HCT116 (cell line): ENCODE data around the gene NAPA. TPM values are rescaled to one million over a fixed set of nuclear protein-coding genes. Genes with fewer than 3 reads are reported as not detected.

Source experiments
- ATAC-seq: fragments of 200-7000 bp; cut with Tn5 transposase; 2 replicates; pipeline ENCODE4 v1.9.1; 2020; ENCODE audit warnings: mild to moderate bottlenecking, moderate library complexity
- BruUV-seq: library from RNA; stranded (reverse); fragments of 400-500 nt; replicated peaks from 2 replicates; lab custom pipeline; 2021; lab: Mats Ljungman, UMichigan
- CTCF ChIA-PET: fragments of 300-600 bp; sonication (Branson Sonifier 250); formaldehyde crosslinking; loops from one replicate; lab custom pipeline; 2021; ENCODE audit warnings: antibody characterized with exemption; lab: Charles Lee
- POLR2A ChIA-PET: fragments of 300-600, 350-600 bp; sonication (Branson Sonifier 250); formaldehyde crosslinking; loops from one replicate; lab custom pipeline; 2021; ENCODE audit warnings: antibody characterized with exemption; lab: Charles Lee
- RAD21 ChIA-PET, 2 experiments: fragments of 300-600 bp; sonication (Branson Sonifier 250); formaldehyde crosslinking; loops; one replicate each; lab custom pipeline; 2023; ENCODE audit warnings: low total read pairs in 2 of 2; ENCODE audit not compliant: uncharacterized antibody in 2 of 2, unreplicated experiment in 2 of 2, low non-redundant PET in 1 of 2; lab: Charles Lee
- DNase-seq: peaks from one replicate; pipeline ENCODE4 v3.0.0-alpha.2; 2010; ENCODE audit warnings: low read depth, low spot score
- H2AFZ ChIP-seq: fragments of 200-600 bp; shearing (Covaris generic), sonication (generic); 2 replicates; pipeline ENCODE4 v1.6.1; 2017; ENCODE audit warnings: low read depth, mixed run types, mixed read lengths, antibody characterized with exemption, low read length; ENCODE audit not compliant: poor library complexity, severe bottlenecking
- H3K27ac ChIP-seq: 2 replicates; pipeline ENCODE4 v1.5.1; 2012; ENCODE audit warnings: low read depth, low read length
- H3K27me3 ChIP-seq: fragments of 200-600 bp; sonication (generic); 2 replicates; pipeline ENCODE4 v1.6.1; 2016; ENCODE audit warnings: mixed run types, low read length, mixed read lengths; ENCODE audit not compliant: insufficient read depth
- H3K36me3 ChIP-seq, 2 experiments: fragments of 200-500 bp in 1 of 2; fragments of 200-600 bp in 1 of 2; sonication (Bioruptor generic) in 1 of 2; sonication (generic) in 1 of 2; 2 replicates each; pipeline versions ENCODE4 v1.5.1 to v1.6.1; 2014 to 2016; ENCODE audit warnings: low read length in 2 of 2, inconsistent platforms in 1 of 2, mixed read lengths in 1 of 2, mixed run types in 1 of 2; ENCODE audit not compliant: insufficient read depth in 2 of 2, control insufficient read depth in 1 of 2
- H3K4me1 ChIP-seq, 2 experiments: fragments of 200-600 bp in 1 of 2; sonication (generic) in 1 of 2; 2 replicates each; pipeline versions ENCODE4 v1.5.1 to v1.6.1; 2012 to 2017; ENCODE audit warnings: low read length in 2 of 2, inconsistent platforms in 1 of 2, mild to moderate bottlenecking in 1 of 2, mixed read lengths in 1 of 2, mixed run types in 1 of 2, moderate library complexity in 1 of 2; ENCODE audit not compliant: insufficient read depth in 2 of 2, control insufficient read depth in 1 of 2
- H3K4me2 ChIP-seq: fragments of 200-600 bp; sonication (generic); 2 replicates; pipeline ENCODE4 v1.6.1; 2017; ENCODE audit warnings: mixed run types, low read length, mixed read lengths
- H3K4me3 ChIP-seq, 2 experiments: fragments of 200-600 bp in 1 of 2; sonication (generic) in 1 of 2; replicated peaks in 1 of 2; 2 replicates each; pipeline ENCODE4 v1.5.1; 2011 to 2016; ENCODE audit warnings: low read length in 2 of 2, control low read depth in 1 of 2, low read depth in 1 of 2, mild to moderate bottlenecking in 1 of 2, mixed read lengths in 1 of 2, mixed run types in 1 of 2
- H3K79me2 ChIP-seq: fragments of 200-600 bp; sonication (generic); 2 replicates; pipeline ENCODE4 v1.6.1; 2017; ENCODE audit warnings: mild to moderate bottlenecking, mixed run types, low read length, moderate library complexity, mixed read lengths; ENCODE audit not compliant: insufficient read depth
- H3K9ac ChIP-seq: fragments of 200-600 bp; sonication (generic); 2 replicates; pipeline ENCODE4 v1.6.1; 2016; ENCODE audit warnings: low read length, mixed read lengths
- H3K9me2 ChIP-seq: fragments of 200-600 bp; sonication (generic), shearing (Covaris generic); 2 replicates; pipeline ENCODE4 v1.6.1; 2017; ENCODE audit warnings: mixed run types, mild to moderate bottlenecking, moderate library complexity; ENCODE audit not compliant: insufficient read depth
- H3K9me3 ChIP-seq, 2 experiments: fragments of 200-500 bp in 1 of 2; fragments of 200-600 bp in 1 of 2; sonication (Bioruptor generic) in 1 of 2; sonication (generic) in 1 of 2; 2 replicates each; pipeline ENCODE4 v1.6.1; 2014 to 2017; ENCODE audit warnings: low read length in 2 of 2, mixed read lengths in 2 of 2, inconsistent platforms in 1 of 2, low read depth in 1 of 2, mild to moderate bottlenecking in 1 of 2, mixed run types in 1 of 2, moderate library complexity in 1 of 2; ENCODE audit not compliant: control insufficient read depth in 1 of 2, insufficient read depth in 1 of 2
- H4K20me1 ChIP-seq: fragments of 200-600 bp; sonication (generic), shearing (Covaris generic); 2 replicates; pipeline ENCODE4 v1.6.1; 2017; ENCODE audit warnings: mixed run types, mild to moderate bottlenecking, moderate library complexity; ENCODE audit not compliant: insufficient read depth
- POLR2AphosphoS5 ChIP-seq: IDR thresholded peaks from 2 replicates; pipeline ENCODE4 v1.6.1; 2011; ENCODE audit warnings: mild to moderate bottlenecking, low read depth, low read length, moderate library complexity
- SP1 ChIP-seq: IDR thresholded peaks from 2 replicates; pipeline ENCODE4 v1.6.1; 2012; ENCODE audit warnings: low read depth
- ZNF274 ChIP-seq: fragments of 200-500 bp; sonication (Bioruptor generic); IDR thresholded peaks from 2 replicates; pipeline ENCODE4 v1.6.1; 2014; ENCODE audit warnings: mild to moderate bottlenecking, low read depth, low read length, inconsistent platforms
- intact Hi-C: fragments of 100-400 bp; cut with micrococcal nuclease; formaldehyde crosslinking; loops from 2 replicates; pipeline ENCODE4 v1.10.0; 2022
- total RNA-seq: library from RNA; stranded (reverse); gene quantifications from one replicate; pipeline ENCODE4 v1.2.1, GENCODE V29; 2021; ENCODE audit not compliant: unreplicated experiment
- TF ChIP-seq, protein P1 (sequence below), 3 experiments: fragments of 200-600 bp in 1 of 3; sonication (generic) in 1 of 3; IDR thresholded peaks in 2 of 3; conservative IDR thresholded peaks in 1 of 3; 2 replicates each; pipeline ENCODE4 v1.5.1; 2012 to 2017; ENCODE audit warnings: low read depth in 2 of 3, low read length in 2 of 3, antibody characterized with exemption in 1 of 3, borderline replicate concordance in 1 of 3, control low read depth in 1 of 3, mild to moderate bottlenecking in 1 of 3, mixed read lengths in 1 of 3, mixed run types in 1 of 3, moderate library complexity in 1 of 3; ENCODE audit not compliant: insufficient read depth in 1 of 3
- TF ChIP-seq, protein P2 (sequence below): IDR thresholded peaks from 2 replicates; pipeline ENCODE4 v1.6.1; 2012; ENCODE audit warnings: low read depth
- TF ChIP-seq, protein P3 (sequence below): IDR thresholded peaks from 2 replicates; pipeline ENCODE4 v1.6.1; 2011; ENCODE audit warnings: mild to moderate bottlenecking, low read length, moderate library complexity; ENCODE audit not compliant: insufficient replicate concordance; ENCODE audit errors: extremely low read depth

NAPA gene
- total RNA-seq, 1 experiment from 2014 or later, result 58.8 TPM

DNA sequence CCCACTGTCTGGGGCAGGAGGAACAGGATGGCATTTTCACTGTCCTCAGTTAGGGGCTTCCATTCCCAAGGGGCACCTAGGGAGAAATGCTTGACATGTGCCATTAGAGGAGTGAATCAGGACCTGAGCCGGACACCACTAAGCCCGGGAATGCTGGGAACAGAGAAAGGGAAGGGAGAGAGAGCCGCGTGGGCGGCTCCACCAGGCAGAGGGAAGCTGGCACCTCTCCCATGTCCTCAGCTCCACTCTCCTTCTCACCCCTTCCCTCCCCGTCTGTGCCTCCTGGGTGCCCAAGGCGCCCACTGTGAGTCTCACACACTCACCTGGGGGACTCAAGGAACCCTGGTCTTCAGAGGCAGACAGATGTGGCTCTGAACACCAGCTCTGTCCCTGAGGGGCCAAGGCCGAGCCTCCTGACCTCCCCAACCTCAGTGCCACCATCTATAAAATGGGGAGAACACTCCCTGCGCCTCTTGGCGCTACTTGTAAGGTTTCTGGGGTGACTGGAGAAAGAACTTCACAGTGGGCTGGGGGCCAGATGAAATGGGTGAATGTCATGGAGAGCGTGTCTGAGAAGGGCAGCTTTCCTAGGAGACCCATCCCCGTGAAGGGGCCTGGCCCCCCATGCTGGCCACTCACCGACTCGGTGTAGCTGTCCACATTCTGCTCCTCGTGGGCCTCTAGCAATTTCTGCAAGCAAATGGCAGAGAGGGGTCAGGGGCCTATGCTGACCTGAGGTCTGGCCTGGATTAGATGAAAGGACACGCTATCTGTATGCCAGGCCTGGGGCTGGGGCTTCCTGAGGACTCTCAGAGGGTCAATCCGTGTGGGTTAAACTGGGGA, 25.6 kb downstream of the NAPA start:
- ChIA-PET POLR2A (no interaction called here), CTCF (no interaction called here), RAD21 (no interaction called here)
- no peaks in the 10 kb centered on the region for H3K9me2 ChIP-seq
- no peak for ATAC-seq
- no peak overlapping the region for H3K4me2 ChIP-seq
- intact Hi-C loops, result no loop called here
- H3K27me3 ChIP-seq, result no peaks in the 10 kb centered on the region
- no peak for TF ChIP-seq SP1
- TF ChIP-seq, protein P1, sequence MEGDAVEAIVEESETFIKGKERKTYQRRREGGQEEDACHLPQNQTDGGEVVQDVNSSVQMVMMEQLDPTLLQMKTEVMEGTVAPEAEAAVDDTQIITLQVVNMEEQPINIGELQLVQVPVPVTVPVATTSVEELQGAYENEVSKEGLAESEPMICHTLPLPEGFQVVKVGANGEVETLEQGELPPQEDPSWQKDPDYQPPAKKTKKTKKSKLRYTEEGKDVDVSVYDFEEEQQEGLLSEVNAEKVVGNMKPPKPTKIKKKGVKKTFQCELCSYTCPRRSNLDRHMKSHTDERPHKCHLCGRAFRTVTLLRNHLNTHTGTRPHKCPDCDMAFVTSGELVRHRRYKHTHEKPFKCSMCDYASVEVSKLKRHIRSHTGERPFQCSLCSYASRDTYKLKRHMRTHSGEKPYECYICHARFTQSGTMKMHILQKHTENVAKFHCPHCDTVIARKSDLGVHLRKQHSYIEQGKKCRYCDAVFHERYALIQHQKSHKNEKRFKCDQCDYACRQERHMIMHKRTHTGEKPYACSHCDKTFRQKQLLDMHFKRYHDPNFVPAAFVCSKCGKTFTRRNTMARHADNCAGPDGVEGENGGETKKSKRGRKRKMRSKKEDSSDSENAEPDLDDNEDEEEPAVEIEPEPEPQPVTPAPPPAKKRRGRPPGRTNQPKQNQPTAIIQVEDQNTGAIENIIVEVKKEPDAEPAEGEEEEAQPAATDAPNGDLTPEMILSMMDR (IDR thresholded peaks at IDR 0.05 in 2 of 3, conservative IDR thresholded peaks at IDR 0.05 in 1 of 3; ENCODE audit: borderline replicate concordance in 1 of 3, insufficient read depth in 1 of 3, low read depth in 2 of 3, low read length in 2 of 3), result no peak
- TF ChIP-seq, protein P2, sequence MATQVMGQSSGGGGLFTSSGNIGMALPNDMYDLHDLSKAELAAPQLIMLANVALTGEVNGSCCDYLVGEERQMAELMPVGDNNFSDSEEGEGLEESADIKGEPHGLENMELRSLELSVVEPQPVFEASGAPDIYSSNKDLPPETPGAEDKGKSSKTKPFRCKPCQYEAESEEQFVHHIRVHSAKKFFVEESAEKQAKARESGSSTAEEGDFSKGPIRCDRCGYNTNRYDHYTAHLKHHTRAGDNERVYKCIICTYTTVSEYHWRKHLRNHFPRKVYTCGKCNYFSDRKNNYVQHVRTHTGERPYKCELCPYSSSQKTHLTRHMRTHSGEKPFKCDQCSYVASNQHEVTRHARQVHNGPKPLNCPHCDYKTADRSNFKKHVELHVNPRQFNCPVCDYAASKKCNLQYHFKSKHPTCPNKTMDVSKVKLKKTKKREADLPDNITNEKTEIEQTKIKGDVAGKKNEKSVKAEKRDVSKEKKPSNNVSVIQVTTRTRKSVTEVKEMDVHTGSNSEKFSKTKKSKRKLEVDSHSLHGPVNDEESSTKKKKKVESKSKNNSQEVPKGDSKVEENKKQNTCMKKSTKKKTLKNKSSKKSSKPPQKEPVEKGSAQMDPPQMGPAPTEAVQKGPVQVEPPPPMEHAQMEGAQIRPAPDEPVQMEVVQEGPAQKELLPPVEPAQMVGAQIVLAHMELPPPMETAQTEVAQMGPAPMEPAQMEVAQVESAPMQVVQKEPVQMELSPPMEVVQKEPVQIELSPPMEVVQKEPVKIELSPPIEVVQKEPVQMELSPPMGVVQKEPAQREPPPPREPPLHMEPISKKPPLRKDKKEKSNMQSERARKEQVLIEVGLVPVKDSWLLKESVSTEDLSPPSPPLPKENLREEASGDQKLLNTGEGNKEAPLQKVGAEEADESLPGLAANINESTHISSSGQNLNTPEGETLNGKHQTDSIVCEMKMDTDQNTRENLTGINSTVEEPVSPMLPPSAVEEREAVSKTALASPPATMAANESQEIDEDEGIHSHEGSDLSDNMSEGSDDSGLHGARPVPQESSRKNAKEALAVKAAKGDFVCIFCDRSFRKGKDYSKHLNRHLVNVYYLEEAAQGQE, result no peak
- TF ChIP-seq, protein P3, sequence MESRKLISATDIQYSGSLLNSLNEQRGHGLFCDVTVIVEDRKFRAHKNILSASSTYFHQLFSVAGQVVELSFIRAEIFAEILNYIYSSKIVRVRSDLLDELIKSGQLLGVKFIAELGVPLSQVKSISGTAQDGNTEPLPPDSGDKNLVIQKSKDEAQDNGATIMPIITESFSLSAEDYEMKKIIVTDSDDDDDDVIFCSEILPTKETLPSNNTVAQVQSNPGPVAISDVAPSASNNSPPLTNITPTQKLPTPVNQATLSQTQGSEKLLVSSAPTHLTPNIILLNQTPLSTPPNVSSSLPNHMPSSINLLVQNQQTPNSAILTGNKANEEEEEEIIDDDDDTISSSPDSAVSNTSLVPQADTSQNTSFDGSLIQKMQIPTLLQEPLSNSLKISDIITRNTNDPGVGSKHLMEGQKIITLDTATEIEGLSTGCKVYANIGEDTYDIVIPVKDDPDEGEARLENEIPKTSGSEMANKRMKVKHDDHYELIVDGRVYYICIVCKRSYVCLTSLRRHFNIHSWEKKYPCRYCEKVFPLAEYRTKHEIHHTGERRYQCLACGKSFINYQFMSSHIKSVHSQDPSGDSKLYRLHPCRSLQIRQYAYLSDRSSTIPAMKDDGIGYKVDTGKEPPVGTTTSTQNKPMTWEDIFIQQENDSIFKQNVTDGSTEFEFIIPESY, result no peak
- no peak for TF ChIP-seq POLR2AphosphoS5
- TF ChIP-seq ZNF274, result no peak
- H3K27ac ChIP-seq, result no peak overlapping the region
- peaks cover 6 to 13% of the 10 kb centered on the region in 2 experiments; a peak in 2 of 4 replicates for H3K4me1 ChIP-seq
- H3K79me2 ChIP-seq, result no peaks in the 10 kb centered on the region
- no peak overlapping the region for H3K9ac ChIP-seq
- no TSS peak for BruUV-seq
- no peaks in the 10 kb centered on the region for H3K9me3 ChIP-seq
- H4K20me1 ChIP-seq, result no peaks in the 10 kb centered on the region
- DNase-seq, result no peak
- H2AFZ ChIP-seq, result no peak overlapping the region
- H3K36me3 ChIP-seq, result peaks cover 2 to 5% of the 10 kb centered on the region in 2 experiments; a peak in 1 of 4 replicates
- no peak overlapping the region for H3K4me3 ChIP-seq
